ENCODE results near the gene TMED5.
"Not testable (repeated sequence)": the region's sequence is repeated elsewhere in the genome, so short reads cannot be mapped to it uniquely, and the experiment has no call there.

Gene TMED5

DNA sequence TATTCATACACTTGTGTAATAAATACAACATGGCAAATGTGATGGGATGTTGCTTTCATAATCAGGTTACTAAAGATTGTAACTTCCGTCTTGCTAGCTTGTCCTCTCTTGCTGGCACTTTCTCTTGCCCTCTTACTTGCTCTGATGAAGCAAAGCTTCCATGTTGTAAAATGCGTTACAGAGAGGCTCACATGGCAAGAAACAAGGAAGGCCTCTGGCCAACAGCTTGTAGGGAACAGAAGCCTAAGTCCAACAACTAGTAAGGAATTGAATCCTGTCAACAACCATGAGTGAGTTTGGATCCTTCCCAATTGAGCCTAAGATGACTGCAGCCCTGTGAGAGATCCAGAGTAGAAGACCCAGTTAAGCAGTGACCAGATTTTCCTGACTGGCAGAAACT lies 15.4 kb downstream of the TMED5 start:
- Histone ChIP-seq H3K9me3 (ENCODE audit: severe bottlenecking) (peaks cover 2% of the 10 kb centered on the region), H3K27ac (no peak overlapping the region), H3K27me3 (ENCODE audit: insufficient read depth, low read depth, severe bottlenecking) (no peaks in the 10 kb centered on the region), H3K36me3 (peaks cover 5% of the 10 kb centered on the region; the same call in 1 of the 2 replicates), H3K4me3 (ENCODE audit: low read depth, low read length) (no peak overlapping the region)
- TF ChIP-seq, protein P1, sequence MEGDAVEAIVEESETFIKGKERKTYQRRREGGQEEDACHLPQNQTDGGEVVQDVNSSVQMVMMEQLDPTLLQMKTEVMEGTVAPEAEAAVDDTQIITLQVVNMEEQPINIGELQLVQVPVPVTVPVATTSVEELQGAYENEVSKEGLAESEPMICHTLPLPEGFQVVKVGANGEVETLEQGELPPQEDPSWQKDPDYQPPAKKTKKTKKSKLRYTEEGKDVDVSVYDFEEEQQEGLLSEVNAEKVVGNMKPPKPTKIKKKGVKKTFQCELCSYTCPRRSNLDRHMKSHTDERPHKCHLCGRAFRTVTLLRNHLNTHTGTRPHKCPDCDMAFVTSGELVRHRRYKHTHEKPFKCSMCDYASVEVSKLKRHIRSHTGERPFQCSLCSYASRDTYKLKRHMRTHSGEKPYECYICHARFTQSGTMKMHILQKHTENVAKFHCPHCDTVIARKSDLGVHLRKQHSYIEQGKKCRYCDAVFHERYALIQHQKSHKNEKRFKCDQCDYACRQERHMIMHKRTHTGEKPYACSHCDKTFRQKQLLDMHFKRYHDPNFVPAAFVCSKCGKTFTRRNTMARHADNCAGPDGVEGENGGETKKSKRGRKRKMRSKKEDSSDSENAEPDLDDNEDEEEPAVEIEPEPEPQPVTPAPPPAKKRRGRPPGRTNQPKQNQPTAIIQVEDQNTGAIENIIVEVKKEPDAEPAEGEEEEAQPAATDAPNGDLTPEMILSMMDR (IDR thresholded peaks at IDR 0.05; ENCODE audit: low read depth, low read length): no peak
- no peak for DNase-seq

DNA sequence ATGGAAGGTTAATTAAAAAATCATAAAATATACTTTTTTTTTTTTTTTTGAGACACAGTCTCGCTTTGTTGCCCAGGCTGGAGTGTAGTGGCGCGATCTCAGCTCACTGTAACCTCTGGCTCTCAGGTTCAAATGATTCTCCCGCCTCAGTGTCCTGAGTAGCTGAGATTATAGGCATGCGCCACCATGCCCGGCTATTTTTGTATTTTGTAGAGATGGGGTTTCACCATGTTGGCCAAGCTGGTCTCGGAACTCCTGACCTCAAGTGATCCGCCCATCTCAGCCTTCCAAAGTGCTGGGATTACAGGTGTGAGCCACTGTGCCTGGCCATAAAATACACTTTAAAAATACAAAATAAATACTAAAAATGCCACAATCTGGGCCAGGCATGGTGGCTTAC lies 16.9 kb downstream of the TMED5 start:
- not testable (repeated sequence) for H3K27ac ChIP-seq; H3K9me3 ChIP-seq (ENCODE audit: severe bottlenecking); H3K27me3 ChIP-seq (ENCODE audit: insufficient read depth, low read depth, severe bottlenecking); DNase-seq; H3K4me3 ChIP-seq (ENCODE audit: low read depth, low read length)
- peaks cover 11% of the 10 kb centered on the region for H3K36me3 ChIP-seq

DNA sequence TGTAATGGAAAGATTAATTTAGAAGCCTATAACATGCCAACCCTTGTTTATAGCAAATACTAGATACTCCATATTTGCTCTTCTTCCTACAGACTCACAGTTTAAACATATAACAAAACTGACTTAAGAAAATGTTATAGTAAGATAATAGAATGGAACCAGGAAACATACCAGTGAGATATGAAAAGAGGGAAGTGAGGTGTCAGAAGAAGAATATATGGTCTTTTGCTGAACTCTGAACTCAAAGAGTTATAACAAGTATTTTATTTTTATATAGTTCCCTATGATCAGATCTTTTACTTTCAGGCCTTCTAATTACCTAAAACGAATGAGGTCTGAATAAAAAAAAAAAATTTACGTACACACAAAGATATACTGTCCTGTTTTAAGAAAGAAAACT lies 20.9 kb downstream of the TMED5 start:
- Histone ChIP-seq H3K27ac (no peak overlapping the region), H3K9me3 (ENCODE audit: severe bottlenecking) (no peaks in the 10 kb centered on the region), H3K27me3 (ENCODE audit: insufficient read depth, low read depth, severe bottlenecking) (no peaks in the 10 kb centered on the region), H3K4me3 (ENCODE audit: low read depth, low read length) (no peak overlapping the region), H3K36me3 (peaks cover 26% of the 10 kb centered on the region)
- DNase-seq: no peak
- TF ChIP-seq, protein P1 (IDR thresholded peaks at IDR 0.05; ENCODE audit: low read depth, low read length): no peak

DNA sequence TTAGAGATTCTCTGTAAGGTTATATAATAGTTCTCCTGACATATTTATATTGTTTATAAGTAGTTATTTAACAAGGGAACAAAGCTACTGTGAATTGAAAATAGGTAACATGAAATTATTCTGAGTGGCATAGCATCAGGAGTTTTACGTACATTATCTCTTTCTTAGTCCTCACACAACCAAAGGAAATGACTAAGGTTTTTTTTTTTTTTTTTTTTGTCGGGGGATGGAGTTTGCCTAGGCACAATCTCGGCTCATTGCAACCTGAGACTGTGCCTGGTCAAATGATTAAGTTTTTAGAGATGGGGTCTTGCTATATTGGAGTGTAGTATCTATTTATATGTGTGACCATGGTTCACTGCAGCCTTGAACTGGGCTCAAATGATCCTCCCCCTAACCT lies 24.9 kb downstream of the TMED5 start:
- H3K27me3 ChIP-seq (ENCODE audit: insufficient read depth, low read depth, severe bottlenecking): no peaks in the 10 kb centered on the region
- no peaks in the 10 kb centered on the region for H3K9me3 ChIP-seq (ENCODE audit: severe bottlenecking)
- H3K27ac ChIP-seq: no peak overlapping the region
- DNase-seq: no peak
- TF ChIP-seq, protein P1 (IDR thresholded peaks at IDR 0.05; ENCODE audit: low read depth, low read length): no peak
- peaks cover 27% of the 10 kb centered on the region for H3K36me3 ChIP-seq
- no peak overlapping the region for H3K4me3 ChIP-seq (ENCODE audit: low read depth, low read length)

DNA sequence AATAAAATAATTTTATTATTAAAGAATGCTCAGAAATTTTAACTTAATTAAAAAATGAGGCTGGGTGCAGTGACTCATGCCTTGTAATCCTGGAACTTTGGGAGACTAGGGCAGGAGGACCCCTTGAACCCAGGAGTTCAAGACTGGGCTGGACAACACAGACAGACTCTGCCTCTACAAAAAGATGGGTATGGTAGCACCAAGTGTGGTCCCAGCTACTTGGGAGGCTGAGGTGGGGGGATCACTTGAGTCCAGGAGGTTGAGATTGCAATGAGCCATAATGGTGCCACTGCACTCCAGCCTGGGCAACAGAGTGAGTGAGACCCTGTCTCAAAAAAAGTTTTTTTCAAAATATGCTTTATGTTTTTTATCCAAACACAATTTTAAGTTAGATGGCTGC lies 25.3 kb downstream of the TMED5 start:
- H3K4me3 ChIP-seq (ENCODE audit: low read depth, low read length): no peak overlapping the region
- H3K27ac ChIP-seq: no peak overlapping the region
- H3K27me3 ChIP-seq (ENCODE audit: insufficient read depth, low read depth, severe bottlenecking): no peaks in the 10 kb centered on the region
- H3K9me3 ChIP-seq (ENCODE audit: severe bottlenecking): no peaks in the 10 kb centered on the region
- peaks cover 30% of the 10 kb centered on the region for H3K36me3 ChIP-seq
- TF ChIP-seq, protein P1 (IDR thresholded peaks at IDR 0.05; ENCODE audit: low read depth, low read length): no peak
- no peak for DNase-seq

DNA sequence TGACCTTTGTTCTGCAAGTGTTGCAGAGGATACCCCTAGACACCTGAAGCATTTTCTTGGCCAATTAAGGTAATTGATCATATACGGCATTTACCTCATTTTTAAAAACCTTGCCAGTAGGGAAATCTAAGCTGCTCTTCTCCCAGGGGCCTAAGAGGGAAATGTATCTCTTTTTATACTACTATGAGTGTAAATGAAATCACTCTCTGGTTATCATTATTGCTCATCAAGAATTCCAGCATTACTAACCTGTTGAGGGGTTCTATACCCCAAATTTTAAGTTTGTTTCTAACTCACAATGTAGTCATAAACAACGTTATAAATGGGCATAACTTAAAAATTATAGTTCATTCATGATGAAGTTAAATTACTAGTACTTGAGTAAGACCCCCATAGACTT lies 27.4 kb downstream of the TMED5 start:
- no peak overlapping the region for H3K27ac ChIP-seq
- H3K27me3 ChIP-seq (ENCODE audit: insufficient read depth, low read depth, severe bottlenecking): no peaks in the 10 kb centered on the region
- H3K4me3 ChIP-seq (ENCODE audit: low read depth, low read length): no peak overlapping the region
- TF ChIP-seq, protein P1 (IDR thresholded peaks at IDR 0.05; ENCODE audit: low read depth, low read length): no peak
- no peak for DNase-seq
- no peaks in the 10 kb centered on the region for H3K9me3 ChIP-seq (ENCODE audit: severe bottlenecking)
- H3K36me3 ChIP-seq: peaks cover 26% of the 10 kb centered on the region
